ENCODE results near the gene SKAP2.
A peak's percentile ranks its signal among the peaks of the same experiment; 100 is the strongest.

SKAP2 gene

DNA sequence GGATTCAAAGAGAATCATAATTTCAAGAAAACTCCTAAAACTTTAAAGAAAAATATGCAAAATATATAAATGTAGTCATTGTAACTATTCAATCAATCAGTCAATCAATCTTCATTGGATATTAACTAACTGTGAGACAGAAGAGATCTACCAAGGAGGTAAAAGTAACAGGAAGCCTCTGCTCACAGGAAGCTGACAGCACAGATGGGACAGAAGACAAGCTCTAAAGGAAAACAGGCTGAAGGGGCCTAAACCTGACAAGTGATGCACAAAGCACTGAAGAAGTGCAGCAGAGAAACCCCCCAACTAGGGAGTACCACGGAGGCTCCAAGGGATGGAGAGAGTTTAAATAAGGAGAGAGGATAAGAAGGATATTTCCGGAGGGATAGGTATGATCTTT, 173.0 kb downstream of the SKAP2 start:
- no peak for DNase-seq

DNA sequence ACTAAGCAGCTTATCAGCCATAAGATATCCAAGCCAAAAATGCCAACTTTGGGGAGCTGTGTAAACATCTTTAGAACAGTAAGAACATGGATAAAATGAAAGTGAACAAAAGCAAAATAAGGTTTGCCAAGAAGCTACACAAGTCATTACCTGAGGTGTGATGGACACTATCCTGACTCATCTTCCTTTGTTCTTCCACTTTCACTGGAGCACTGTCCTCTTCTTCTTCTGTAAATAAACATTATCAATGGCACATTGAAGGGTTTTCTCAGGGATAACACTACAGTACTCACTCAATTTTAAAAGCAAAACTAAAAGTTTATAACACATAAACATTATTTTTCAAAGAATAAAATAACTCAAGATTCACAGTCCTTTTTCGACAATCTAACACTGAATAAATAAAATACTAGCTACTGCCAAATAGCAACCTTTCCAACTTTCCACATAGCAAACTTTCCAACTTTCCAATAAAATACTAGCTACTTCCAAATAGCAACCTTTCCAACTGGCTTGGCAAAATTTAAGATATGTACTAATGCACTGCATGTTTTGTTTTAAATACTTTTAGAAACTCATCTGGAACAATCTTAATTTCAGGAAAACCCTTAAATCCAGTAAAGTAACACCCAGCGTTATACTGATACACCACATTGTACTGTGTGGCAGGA, 174.1 kb downstream of the SKAP2 start:
- DNase-seq, result no peak

DNA sequence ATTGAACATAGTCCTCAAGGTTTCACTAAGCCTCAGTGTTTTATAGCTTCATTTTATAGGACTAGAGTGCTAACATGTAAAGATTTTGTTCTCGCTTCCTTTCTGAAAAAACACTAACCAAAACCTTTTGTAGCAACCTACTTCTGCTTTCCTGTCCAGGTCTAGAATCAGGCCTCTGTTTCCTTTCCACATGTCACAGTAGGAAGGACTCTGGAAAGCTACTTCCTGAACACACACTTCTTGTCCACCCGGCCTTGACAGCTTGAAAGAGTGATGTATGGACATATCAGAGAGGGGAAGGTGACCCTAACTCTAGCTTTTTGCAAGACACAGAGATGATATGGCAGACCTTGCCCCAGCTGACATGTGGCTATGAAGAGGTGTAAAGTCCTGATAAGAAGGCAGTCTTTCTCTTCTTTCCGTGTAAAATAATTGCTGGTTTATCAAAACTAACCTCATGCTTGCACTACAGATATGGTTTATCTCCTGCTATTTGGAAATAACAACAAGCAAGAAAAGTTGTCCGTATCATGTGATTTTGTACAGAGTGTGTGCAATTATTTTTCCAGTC, 175.4 kb downstream of the SKAP2 start:
- DNase-seq, result no peak

DNA sequence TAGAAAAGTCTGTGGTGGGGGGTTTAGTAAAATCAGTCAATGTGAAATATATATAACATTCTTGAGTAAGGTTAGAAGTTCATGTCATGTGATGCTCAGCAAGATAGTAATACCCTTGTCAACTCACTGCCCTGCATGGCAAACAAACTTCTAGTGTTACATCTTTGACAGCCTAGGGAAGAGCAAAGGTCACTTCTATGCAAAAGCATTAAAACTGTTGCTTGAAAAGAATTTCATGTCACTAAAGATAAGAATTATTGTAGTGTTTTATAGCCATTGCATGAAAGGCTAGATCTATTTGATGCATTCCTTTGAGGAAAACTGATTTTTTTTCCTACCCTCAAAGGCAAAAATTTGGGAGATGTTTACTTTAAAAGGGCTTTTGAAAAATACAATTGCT, 176.0 kb downstream of the SKAP2 start:
- no peak for DNase-seq

DNA sequence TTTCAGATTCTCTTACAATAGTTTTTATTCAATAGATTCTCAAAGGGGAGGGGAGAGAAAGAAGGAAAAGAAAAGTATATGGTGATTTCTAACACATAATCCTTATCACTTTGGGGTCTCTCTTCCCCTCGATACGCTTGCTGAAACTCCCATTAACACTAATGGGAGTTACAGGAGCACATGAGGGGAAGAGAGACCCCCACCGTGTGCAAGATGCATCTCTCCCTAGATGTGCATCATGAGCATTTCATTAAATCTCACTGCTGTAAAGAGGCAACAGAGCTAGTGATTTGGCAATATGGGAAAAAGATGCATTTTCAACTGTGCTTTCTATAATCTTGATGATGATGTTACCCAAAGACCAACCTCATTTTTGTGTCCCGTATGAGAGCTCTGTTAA, 177.4 kb downstream of the SKAP2 start:
- no peak for DNase-seq

DNA sequence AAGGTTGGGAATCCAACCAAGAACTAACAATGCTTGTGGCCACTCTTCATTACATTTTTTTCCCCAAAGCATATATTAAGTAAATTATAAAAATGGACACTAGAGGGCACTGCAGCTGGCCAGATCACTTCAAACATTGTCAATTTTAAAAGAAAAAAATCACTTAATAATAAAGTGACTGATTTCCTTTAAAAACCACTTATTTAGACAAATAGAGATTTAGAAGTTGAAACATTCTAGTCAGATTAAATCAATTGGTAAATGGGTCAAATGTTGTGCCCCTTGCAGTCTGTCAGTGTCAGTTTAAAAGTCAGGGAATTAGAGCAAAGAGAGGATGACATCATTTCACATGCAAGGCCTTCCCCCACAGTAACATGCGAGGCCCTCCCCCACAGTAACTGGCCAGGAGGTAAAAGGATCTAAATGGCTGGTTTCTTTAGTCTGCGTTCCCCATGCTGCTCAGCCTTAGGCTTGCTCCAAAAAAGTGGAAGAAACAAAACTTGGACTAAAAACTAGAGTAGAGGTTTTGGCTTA, 177.9 kb downstream of the SKAP2 start:
- no peak for DNase-seq

DNA sequence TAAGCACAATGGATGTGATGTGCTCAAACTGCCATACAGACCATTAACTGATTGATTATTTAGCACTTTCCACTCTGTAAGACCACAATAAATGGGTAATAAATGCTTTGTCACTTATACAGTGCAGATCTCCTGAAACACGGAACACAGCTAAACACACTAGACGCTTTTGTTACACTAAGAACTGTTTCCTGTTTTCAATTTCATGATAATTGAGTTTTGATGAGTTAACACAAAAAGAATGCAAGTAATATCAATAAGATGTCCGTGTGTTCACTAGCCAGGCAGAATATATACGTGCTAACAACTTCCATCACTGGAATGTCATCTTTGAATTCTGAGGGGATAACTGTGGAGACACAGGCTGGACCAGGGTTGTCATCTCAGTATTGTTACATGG, 178.8 kb downstream of the SKAP2 start:
- no peak for DNase-seq

DNA sequence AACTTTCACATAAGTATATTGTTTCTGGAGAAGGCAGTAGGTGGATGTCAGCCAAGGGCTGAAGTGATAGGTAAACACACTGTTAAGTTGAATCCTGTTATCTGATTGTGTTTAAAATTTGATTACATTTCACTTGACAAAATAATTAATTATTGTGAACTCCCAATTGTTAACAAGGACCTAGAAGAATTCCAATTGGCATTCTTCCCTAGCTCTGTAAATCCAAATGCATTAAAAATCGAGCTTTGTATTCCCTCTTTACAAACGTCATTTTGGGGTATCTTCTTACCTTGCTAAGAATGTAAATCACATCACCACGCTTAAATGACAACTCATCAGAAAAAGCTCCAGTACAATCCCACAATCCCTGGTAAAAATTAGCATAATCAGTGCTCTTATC, 179.9 kb downstream of the SKAP2 start:
- no peak for DNase-seq

DNA sequence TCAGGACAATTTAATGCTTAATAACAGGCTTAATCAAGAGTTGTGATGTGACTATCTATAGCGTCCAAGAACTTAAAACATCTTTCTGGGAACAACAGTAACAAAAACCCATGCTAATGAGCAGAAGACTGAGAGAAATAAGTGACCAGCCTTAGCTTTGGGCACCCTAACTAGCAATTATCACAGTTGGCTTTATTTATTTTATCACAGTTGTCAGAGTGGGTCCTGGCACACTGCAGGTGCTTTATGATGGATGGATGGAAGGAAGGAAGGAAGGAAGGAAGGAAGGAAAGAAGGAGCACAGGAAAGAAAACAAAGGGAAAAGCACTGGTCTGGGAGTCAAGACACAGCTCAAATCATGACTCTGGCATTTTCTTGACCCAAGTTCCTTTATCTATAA, 181.1 kb downstream of the SKAP2 start:
- no peak for DNase-seq

DNA sequence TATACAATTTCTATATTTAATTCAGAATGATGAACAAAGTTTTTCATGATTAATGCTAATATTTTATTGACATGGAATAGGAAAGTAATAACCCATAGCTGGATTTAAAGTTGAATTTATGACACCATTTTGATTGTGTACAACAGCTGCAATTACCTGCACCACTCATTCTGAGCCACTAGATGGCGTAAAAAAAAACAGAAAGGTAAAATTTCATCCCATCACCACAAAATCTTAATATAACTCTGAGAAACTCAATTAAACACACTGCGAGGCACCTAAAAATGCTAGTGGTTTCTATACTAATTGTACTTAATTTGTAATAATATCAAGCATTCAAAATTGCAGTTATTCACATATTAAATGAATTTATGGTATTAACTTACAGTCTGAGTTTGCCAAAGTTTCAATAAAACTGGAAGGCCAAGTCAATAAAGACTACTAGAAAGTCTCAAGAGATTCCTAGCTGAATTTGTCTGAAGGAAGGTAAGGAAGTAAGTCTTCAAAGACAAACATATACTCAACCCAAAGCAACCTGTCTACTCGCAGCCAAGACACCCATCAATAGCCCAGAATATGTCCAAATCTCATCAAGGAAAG, 182.5 kb downstream of the SKAP2 start:
- DNase-seq, result no peak

DNA sequence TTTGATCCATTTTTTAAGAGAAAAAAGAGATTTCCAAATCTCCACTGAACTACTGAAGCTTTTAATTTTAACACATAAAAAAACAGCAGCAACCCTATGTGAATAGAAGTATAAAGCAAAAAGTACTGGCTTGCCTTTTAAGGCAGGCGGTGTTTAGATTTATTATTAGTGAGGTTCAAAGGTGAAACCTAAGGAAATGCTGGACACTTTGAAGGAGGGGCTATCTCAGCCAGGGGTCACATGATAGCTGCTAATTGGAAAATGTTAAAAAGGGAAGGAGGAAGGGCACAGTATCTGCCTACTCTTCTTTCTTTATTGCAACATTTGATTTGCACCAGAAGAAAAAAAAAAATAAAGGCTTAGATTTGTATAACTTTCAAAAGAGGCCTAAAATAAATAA, 183.8 kb downstream of the SKAP2 start:
- no peak for DNase-seq

DNA sequence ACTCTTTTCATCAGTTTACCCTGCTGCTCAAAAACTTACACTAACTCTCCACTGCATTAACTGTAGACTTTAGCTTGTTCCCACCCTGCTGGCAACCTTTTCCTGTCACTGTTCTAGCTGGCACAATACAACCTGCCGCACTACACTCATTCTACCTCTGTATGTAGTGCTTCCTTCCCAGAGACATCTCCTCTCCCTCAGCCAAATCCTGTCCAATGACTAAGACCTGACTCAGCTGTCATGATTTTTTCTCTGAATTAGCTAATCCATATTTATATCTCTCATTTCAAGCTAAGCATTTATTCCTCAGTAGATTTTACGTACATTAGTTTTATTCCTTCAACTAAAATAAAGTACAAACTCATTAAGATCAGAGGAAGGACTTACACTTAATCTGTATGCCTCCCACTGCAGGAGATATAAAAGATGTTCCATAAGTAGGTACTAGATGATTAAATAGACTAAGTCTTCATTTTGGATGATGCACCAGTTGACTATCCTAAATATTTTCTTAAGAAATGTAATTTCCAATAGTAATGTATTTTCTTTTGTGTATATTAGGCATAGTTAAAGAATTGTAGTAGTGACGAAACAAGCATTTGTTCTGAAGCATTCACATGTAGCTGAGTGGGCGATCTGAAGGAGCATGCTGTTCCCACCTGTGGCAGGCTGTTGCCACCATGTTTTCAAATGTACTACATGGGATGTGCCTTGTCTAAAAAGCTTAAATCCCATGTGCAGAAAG, 189.1 kb downstream of the SKAP2 start:
- no peak for DNase-seq

DNA sequence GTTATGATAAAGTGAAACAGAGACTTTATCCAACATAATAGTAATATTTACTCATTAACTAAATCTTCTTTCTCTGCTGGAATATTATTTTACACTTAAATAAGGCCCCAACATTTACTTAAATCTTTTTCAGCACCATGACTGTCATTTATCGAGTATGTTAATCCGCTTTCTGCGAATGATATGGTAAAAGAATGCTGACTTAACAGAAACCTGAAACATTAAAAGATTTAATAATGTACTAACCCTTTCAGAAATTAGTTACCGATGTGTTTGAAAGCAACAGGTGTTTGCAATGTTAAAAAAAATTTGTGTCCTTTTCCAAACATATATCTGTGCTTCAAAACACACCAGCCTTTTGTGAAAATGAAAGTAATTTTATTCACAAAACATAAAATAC, 190.5 kb downstream of the SKAP2 start:
- no peak for DNase-seq

DNA sequence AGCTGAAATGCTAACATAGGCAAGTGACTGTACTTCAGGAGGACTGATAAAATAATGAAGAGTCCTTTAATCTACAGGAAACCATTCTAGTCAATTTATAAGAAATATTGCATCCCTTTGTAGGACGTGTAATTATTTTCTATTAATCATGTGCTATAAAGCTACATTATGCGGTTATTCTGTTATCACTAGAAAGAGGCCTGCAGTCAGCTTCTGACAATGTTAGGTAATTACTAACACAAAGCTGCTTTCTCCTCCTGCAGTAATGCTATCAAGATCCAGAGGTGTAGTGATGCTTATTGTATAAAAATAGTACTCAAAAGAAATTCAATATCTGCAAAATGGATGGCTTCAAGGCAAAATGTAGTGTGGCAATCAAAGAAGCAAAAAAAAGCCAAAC, 191.1 kb downstream of the SKAP2 start:
- no peak for DNase-seq

DNA sequence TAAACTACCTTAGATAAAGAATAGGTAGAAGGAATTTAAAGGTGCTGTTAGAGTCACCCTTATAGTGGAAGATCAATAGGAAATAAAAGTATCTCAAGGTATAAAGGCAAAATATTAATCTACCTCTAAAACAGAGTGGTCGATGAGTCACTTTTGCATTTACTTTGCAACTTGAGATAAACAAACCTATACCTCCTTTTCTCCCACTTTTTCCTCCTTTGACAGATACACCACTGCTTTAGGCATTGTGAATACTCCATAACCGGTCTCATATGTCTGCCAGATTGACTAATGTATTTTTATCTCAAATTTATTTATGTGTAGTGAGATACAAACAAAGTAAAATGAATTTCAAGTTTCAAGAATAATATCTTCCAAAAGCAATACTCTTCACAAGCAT, 193.5 kb downstream of the SKAP2 start:
- no peak for DNase-seq

DNA sequence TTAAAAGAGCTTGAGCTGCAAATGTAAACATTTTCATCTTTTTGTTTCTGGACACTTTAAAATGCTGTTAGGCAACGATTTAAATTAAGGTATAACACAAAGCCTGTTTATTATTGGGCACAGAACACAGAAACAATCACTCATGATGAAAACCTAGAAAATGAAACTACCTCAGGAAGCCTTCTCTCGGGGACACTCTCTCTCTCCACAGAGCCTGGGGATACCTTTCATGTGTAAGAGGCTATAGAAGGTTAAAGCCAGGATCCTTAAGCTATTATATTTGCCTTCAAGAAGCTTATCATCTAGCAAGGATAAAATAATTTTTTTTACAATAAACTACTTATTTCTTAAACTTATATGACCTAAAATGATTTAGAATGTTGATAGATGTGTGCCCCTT, 194.1 kb downstream of the SKAP2 start:
- no peak for DNase-seq

DNA sequence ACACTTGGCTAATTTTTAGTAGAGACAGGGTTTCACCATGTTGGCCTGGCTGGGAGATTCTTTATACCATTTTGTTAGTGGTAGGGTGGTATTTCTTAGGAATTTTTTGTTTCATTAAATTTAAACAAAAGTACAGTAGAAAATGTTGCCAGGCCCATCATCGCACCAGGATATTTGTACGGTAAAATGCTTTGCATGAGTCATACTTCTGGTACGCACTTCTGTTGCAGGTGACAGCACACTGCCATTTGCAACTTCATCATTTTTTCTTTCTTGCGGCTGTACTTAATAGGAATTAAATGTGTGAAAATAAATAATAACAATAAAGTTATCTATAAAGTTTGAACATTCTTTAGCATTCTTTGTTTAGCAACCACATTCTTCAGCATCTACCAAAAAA, 195.6 kb downstream of the SKAP2 start:
- DNase-seq, result no peak

DNA sequence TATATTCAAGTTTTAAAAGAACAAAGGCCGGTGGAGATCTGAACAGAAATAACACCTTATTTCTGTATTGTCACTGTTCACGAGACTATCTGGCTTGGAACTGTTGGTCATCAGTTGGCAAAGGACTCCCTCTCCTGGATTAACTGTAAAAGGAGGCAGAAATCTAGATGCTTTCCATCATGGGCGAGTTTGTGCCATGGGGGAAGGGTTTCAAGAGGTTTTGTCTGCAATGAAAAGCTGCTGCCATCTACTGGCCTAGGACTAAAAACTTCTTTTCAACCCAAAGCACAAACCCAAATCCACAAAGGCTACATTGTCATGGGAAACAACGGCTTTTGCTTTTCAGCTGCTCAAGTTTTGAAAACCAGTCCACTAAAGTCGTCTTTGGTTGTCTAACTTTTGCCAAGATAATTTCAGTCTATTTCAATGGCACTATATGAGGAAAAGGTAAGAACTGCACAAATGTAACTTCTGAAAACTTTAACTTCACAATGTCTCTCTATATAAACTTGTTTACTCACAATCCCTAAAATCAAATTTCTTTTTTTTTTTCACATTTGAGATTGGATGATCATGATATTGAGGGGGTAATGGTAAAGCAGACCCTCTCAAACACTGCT, 196.8 kb downstream of the SKAP2 start:
- peak; percentile 95 for DNase-seq

DNA sequence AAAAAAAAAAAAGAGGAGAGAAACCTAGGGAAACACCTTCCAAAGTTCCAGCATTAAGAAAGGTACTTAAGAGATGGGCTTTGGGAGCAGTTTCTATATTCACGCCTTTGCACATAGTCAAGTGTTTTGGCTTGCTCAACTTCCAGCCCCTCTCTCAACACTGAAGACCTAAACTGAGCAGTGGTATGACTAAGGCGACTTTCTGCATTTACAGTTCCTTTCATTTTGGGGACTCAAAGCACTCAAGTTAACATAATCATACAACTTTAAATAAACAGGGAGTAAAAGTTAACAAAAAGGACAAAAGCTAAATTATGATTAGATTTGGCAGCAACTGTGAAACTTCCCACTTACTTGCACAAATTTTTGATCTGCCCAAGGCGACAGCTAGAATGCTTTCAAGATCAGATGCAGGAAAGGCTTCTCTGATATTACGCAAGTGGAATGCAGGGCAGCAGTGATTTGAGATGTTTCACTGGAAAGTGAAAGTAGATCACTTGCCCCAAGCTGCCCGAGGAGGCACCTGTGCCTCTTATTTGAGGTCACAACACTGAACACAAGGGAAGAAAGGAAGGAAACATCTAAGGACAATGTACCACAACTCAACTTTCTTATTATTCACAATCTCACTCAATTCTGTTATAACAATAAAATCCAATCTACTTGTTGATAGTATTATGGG, 199.5 kb downstream of the SKAP2 start:
- DNase-seq, result no peak

DNA sequence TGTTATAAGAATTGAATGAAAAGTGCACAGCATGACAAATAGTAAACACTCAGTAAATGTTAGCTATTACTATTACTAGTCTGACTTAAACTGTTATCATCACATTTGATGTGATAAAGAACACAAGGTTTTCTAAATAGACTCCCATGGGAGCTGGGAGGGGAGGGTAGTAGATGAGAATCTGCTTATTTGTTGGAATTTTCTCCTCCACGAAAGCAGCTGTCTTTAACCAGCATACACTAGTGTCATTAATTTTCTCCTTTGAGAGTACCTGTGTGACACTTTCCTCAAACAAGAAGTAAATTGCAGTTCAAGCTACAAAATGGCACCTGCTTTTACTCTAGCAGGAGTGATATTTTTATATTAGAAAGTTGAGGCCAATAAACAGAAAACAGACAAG, 200.1 kb downstream of the SKAP2 start:
- DNase-seq, result no peak

DNA sequence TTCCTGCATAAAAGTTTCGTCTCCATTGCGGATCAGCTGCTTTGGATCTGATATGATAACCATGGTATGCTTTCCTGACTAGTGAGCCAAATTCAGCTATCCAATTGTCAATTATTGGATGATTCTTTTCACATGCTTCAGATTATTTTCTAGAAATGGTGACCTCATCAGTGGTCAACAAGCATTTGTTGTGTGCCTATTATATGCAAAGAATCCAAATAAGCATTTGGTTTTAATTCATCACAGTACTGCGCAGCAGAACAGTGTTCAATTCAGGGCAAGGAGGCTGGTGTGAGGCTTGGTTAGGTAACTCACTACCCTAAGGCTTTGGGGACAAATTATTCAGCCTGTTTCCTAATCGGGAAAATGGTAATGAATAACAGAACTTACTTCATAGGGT, 200.5 kb downstream of the SKAP2 start:
- DNase-seq, result no peak

DNA sequence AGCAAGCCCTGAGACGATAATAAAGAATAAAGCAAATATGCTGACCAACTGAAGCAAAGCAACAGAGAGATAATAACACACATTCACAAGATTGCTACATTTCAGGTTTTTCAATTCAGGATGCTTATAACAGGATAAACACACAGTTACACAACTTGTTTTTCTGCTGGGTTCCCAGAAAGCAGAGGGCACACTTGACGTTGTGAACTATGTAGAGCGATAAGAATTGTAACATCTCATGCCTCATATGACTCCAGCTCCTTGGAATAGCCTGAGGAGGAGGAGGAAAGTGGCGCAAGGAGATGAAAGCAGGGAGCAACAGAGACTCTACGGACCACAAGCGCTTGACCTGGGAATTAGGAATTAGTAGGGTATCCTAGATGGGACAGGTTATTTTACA, 201.7 kb downstream of the SKAP2 start:
- no peak for DNase-seq

DNA sequence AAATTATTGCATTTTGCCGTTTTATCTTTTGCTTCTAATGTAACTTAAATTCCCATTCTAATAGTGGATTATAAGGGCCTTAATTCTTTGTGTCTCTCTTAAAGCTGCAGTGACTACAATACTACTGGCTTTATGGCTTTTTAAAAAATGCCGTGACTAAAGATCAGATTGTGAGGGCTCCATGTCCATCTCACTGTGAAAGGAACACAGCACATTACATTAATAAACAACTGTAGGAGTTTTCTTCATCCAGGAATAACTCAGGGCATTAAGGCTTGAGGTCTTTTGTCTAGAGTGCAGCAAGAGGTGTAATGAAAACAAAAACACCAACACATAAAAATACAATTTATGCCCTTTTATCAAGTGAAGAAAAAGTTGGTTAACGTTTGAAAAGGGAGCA, 205.3 kb downstream of the SKAP2 start:
- no peak for DNase-seq

Measured in DMS 273 treated with DMSO at 0.1 percent for 48 hours (cell line).